ENCODE data around the gene MYG1. TPM values are rescaled to one million over a fixed set of nuclear protein-coding genes. Genes with fewer than 3 reads are reported as not detected.
"Not testable (repeated sequence)": the region's sequence is repeated elsewhere in the genome, so short reads cannot be mapped to it uniquely, and the experiment has no call there.

The MYG1 gene
- total RNA-seq, 1 experiment from 2014 or later, result 82.8 TPM

DNA sequence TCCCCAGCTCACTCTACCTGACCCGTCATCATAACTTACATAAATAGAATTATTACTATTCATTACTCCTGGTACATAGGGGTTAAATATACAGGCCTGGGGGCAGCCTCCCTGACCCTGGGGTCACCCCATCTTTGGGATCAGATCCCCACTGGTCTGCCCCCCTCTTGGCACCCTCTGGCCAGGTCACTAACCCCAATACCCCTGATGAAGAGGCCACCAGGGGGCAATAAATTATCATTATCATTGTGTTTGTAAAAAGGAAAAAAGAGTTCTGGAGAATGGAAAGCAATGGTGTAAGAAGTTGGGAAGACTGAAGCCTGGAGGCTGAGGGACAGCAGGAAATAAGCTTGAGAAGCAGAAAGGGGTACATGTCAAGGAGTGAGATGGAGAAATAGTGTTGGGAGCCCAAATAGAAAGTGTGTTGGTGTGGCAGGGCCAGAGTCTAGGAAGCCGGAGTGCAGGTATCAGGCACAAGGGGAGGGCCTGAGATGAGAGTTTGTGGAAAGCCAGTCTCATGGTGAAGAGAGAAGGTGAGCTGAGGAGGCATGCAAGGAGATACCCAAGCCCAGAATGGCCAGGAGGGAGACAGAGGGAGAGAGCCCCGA, 28.0 kb downstream of the MYG1 start:
- DNase-seq (ENCODE audit: low spot score), result no peak

DNA sequence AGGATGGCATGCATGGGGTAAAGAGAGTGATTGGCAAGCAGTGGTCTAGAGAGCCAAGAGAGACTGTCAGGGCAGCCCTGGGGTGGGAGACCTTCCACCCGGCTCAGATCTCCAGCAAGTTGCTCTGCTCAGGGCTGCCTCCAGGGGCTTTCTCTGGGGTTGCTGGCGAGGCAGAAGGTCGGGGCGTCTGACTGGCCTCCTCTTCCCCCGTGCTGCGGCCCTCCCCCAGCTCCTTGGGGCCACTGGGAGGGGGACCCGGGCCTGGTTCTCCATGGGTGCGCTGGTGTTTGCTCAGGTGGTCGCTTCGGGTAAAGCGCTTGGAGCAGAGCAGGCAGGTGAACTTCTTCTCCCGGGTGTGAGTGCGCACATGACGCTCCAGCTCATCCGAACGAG, 28.5 kb downstream of the MYG1 start:
- no peak for DNase-seq (ENCODE audit: low spot score)

GRCh38 chr12:53330671-53331070, 31.2 kb downstream of the MYG1 start:
- DNase-seq (ENCODE audit: low spot score), result no peak

DNA sequence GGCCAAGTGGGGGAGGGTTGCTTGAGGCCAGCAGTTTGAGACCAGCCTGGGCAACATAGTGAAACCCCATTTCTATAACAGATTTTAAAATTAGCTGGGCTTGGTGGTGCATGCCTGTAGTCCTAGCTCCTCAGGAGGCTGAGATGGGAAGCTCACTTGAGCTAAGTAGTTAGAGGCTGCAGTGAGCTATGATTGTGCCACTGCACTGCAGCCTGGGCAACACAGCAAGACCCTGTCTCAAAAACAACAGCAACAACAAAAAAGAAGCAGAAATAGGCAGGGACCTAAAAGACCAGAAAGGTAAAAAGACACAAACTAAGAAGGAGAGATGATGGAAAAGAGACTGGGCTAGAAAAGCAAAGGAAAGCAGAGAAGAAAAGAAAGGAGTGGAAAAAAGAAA, 32.8 kb downstream of the MYG1 start:
- DNase-seq (ENCODE audit: low spot score), result not testable (repeated sequence)

DNA sequence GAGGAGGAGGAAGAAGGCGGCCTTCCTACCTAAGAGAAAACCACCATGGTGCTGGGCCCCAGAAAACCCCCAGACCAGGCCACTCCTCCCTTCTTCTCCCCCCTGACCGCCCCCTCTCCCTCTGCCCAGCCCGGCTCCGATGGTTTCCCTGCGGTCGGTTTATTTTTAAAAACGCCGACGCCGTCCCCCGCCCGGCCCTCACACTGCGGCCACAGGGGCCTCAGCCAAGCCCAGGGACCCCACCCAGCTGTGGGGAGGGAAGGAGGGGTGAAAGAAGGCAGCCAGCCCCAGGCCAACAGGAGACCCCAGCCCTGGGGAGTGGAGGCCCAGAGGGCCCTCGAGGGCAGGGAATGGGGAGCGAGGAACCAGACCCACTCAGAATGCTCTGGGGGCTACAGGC, 33.2 kb downstream of the MYG1 start:
- no peak for DNase-seq (ENCODE audit: low spot score)

DNA sequence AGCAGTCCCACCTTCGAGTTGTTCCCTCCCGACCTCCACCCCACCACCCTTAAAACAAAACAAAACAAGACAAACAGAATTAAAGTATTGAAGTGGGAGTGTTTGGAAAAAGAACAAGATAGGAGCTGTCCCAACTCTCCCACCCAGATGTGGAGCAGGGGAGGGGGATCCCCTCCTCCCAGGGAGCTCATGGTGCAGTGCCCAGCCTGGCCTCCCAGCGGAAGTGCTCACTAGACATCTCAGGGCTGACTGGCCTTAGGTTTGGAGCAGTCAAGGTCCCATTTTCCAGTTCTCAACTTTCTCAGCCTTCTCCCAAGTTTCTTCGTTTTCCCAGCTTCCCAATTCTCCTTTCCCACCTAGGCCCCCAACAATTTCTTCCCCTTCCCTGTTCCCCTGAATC, 33.8 kb downstream of the MYG1 start:
- DNase-seq (ENCODE audit: low spot score), result no peak

DNA sequence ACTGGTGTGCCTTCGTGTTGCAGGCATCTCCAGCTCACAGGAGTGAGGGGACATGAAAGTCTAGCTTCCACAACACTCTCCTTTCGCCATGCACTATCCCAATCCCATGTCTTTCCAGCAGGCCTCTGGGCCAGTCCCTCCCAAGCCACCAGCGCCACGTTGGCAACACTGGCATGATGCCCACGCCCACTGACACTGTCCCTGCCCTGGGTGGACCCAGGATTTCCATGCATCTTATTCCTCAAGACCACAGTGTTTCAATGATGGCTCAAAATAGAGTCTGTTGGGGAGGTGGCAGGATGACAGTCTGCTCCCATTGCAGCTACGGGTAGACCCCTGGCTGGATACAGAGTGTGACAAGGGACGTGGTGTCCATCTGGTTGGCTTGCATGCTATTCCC, 34.4 kb downstream of the MYG1 start:
- no peak for DNase-seq (ENCODE audit: low spot score)

DNA sequence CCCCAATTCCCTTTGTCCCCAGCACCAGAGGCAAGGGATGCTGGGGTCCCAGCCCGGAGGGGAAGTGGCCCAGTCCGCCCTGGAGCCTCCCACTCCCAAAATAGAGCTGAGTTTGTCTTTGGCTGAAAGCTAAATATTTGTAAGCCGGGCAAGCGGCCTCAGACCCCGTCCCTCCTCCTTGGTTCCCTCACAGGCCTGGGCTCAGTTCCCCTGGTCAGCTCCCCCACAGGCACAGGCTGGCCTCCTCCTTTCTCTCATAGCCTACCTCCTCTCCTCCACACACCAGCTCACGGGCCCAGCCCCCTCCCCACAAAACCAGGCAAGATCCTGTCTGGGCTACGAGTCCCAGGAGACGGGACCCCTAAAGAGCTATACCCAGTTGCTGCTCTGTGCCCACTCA, 35.3 kb downstream of the MYG1 start:
- DNase-seq (ENCODE audit: low spot score), result no peak

GRCh38 chr12:53336181-53336681, 36.7 kb downstream of the MYG1 start, which contains the start of gene SP7:
SP7 (minus strand) TSS chr12:53336354; CDS start chr12:53335646, 708 bp downstream.
- DNase-seq (ENCODE audit: low spot score), result no peak

GRCh38 chr12:53338017-53338416, 38.5 kb downstream of the MYG1 start:
- no peak for DNase-seq (ENCODE audit: low spot score)

DNA sequence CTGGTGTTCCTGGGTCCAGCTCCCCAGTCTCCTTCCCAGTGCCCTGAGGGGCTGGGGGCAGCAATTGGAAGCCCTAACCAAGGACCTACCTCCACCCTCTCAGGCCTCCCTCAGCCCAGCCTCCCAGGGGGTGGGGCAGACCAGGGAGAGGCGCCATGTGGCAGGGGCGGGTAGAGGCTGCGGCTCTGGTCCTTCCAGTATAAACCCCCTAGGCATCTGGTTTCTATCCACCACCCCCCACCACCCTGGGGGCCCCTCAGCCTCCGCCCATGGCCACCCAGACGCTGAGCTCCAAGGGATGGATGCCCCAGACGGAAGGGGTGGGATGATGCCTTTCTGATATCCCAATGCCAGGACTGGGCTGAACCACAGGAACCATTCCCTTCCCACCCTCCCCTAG, 39.4 kb downstream of the MYG1 start:
- no peak for DNase-seq (ENCODE audit: low spot score)

DNA sequence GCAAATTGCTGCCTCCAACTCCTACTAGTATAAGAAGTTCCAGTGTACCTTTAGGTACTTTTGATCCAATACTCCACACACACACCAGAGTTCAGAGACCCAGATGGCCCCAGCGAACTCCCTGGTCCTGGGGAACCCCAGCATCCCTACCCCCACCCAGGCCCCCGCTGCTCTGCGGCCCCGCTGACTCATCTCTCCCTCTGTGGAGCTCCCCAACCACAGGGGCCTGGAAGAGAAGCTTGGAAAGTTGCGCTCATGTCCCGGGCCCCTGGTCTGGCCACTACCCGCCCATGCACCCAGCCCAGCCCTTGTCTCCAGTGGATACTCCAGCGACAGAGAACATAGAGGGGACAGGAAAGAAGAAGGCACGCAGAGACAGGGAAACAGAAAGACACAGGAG, 40.9 kb downstream of the MYG1 start:
- DNase-seq (ENCODE audit: low spot score), result no peak

DNA sequence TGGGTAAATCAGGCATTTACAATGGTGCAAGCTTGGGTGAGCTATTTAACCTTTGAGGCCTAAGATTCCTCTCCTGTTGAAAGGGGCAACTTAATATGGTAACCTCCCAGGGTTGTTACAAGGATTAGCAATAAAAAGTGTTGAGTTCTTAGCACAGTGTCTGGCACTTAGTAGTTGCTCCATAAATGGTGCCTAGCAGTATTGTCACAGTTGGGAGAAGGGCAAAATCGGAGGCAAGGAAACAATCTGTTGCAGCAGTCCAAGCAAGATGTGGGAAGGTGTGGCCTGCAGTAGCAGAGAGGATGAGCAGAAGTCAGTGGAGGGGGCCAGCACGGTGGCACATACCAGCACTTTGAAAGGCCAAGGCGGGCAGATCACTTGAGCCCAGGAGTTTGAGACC, 44.0 kb downstream of the MYG1 start:
- DNase-seq (ENCODE audit: low spot score), result no peak

DNA sequence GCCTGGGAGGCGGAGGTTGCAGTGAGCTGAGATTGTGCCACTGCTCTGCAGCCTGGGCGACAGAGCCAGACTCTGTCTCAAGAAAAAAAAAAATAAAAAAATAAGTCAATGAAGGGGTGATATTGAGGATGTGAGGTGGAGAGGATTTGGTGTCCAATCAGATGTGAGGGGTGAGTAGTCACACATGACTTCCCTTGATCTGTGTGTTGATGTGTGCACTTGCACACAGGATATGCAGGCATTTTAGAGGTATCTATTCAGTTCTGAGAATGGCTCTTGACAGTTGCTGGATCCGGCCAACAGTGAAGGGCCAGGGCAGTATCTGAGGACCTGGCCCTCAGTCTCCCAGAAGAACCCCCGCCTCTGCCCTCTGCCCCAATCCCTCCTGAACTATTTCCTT, 44.5 kb downstream of the MYG1 start:
- DNase-seq (ENCODE audit: low spot score), result no peak

- DNase-seq (ENCODE audit: low spot score), result no peak
Observed at GRCh38 chr12:53344487-53344823, 45.0 kb downstream of the MYG1 start.

DNA sequence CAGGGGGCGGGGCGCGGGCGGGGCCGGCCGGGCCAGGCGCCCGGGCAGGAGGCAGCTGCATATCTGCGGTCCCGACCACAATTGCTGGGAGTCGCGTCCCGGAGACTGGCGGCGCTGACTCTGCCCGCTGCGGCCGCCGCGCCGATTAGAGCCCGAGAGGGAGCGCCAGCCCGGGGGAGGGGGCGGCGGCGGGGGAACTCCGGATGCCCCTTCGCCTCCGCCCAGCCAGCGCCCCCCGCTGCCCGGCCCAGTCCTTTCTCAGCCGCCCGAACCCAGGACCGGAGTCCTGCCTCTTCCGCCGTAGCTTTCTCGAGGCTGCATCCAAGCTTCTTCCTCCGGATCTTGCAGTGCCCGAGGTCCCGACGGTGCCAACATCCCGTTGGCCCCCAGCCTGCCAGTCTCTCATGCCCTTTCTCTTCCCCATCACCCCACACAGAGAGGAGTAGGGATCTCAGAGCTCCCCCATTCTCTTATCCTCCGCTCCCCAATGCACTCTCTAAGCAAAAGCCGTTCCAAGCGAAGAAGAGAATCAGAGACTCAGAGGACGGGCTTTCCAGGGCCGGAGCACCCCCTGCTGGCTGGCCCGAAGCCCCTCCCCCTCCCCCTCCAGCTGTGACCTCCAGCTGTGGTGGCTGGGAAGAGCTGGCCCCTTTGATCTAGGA, 45.5 kb downstream of the MYG1 start:
- DNase-seq (ENCODE audit: low spot score), result peak; percentile 58

DNA sequence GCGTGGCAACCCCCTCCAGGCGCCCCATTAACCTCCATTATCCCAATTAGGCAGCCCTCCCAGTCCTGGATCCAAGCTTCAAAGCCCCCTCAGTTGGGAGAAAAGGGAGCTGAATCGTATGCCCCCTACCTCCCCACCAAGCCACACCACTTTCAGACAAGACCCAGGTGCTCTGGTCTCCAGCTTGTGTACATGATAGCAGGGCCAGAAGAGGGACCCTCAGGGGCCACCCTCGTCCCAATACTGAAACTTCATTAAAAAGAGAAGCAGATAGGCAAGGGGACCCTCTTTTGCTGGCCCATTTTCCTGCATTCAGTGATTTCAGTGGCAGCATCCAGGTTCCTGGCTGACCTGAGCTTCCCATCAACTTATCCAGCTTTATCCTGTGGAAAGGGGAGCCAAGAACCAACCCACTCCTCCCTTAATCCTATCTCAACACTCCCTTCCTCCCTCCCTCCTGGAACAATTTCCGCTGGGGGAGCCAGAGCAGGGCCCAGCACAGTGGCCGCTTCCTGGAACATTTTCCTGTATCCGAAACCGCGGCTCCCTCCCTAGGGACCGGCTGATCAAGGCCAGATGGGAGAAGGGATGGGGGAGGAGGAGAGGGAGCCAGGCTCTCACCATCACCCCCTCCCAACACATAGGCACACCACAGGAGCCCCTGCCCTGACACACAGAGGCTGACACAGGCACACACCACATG, 46.1 kb downstream of the MYG1 start:
- peak; percentile 48 for DNase-seq (ENCODE audit: low spot score)

GRCh38 chr12:53346491-53346890, 47.0 kb downstream of the MYG1 start:
- DNase-seq (ENCODE audit: low spot score), result no peak

GRCh38 chr12:53347905-53348304, 48.4 kb downstream of the MYG1 start:
- DNase-seq (ENCODE audit: low spot score), result no peak

DNA sequence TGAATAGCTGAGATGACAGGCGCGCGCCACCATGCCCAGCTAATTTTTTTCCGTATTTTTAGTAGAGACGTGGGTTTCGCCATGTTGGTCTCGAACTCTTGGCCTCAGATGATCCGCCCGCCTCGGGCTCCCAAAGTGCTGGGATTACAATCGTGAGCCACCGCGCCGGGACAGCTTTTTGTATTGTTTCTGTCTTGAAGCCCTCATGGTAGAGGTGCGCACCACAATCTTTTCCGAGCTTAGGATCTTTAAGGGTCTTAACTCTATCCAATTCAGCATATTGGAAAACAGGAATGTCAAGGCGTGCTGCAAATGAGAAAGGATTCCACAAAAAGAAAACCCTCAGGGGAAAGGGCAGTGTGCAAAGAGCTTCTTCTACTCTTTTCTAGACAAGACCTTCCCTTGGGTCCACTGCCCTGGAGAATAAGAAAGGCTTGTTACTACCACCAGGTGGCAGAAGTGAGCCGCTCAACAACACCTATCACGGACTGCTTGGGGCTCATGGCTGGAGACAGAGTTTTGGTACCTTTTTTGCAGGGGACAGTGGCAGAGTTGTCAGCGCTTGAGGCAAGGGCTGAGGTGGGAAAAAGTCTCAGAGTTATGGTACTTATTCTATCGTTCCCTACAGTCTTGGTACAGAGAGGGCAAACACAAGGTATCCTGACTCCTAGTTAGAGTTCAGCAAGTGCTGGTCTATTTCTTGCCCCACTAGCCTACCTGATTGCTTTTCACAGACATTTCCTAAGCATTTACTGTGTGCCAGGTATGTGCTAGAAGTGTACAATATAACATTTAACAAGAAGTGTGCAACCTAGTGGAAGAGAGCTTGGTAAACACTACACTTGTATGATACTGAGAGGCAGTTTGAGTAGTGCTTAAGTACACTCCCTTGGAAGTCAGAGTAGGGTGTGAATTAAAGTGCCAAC, 53.1 kb downstream of the MYG1 start:
- peak; percentile 81 for DNase-seq (ENCODE audit: low spot score)

GRCh38 chr12:53353257-53353655, 53.8 kb downstream of the MYG1 start:
- DNase-seq (ENCODE audit: low spot score), result no peak

- DNase-seq (ENCODE audit: low spot score), result no peak
Observed at GRCh38 chr12:53355121-53355520, 55.6 kb downstream of the MYG1 start.

Data from H4 (cell line).